Stimulated activated CD4-positive, alpha-beta T cell treated with anti-CD3 and anti-CD28 coated beads, Interleukin-1b, Interleukin-23, amount 100 ng/mL, for 24 hours (primary cell): ENCODE data around the gene NT5M.
"Not testable (repeated sequence)": the region's sequence is repeated elsewhere in the genome, so short reads cannot be mapped to it uniquely, and the experiment has no call there.

Source experiments
- DNase-seq, 4 experiments: peaks; one replicate each; pipeline ENCODE4 v3.0.0-alpha.2; 2020; ENCODE audit warnings: low read depth in 4 of 4, low spot score in 1 of 4

Gene NT5M

DNA sequence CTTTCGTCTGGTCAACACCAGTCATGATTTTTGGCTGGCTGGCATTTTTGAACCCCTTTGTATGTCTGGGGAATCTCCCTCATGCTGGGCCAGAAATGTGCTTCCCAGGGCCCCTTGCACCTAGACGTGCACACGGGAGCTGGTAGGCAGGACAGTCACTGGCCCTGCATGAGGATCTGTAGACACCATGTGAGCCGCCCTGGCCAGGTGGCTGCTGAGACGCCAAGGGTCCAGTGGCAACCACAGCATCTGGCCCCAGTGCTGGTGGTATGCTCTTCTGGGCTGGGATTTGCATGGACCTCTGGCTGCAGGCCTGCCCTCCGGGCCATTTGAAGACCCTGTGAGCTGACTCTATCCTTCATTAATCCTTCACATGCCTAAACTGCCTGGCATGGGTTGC lies 67.5 kb downstream of the NT5M start:
- no peak for DNase-seq

DNA sequence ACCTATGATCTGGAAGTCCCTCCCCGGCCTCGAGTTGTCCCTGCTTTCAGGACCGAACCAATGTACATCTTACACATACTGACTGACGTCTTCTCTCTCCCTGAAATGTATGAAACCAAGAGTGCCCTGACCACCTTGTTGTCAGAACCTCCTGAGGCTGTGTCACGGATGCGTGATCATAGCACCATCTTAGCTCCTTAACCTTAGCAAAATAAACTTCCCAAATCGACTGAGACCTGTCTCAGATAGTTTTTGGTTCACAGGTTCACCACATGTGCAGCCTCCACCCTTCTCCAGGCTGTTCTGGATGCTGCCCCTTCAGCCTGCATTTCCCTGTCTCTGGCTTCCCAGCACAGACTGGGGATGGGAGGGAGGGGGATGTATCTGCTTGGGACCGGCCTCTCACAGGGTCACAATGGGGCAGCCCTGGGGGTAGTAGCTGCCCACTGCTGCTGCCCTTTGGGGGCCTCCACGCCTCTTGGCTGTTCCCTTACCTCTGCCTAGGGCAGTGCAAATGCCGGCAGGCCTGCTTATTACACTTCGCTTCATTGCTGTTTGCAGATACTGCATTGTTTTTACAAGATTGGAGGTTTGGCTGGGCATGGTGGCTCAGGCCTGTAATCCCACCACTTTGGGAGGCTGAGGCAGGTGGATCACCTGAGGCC lies 69.8 kb downstream of the NT5M start:
- no peak for DNase-seq

DNA sequence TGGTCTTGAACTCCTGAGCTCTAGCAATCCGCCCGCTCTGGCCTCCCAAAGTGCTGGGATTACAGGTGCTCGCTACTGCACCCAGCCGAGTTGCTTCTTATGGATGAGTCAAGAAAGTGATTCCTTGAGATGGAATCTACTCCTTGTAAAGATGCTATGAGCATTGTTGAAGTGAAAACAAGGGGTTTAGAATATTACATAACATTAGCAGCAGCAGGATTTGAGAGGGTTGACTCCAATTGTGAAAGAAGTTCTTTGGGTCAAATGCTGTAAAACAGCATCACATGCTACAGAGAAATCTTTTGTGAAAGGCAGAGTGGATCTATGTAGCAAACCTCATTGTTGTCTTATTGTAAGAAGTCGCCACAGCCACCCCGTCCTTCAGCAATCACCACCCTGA lies 72.7 kb downstream of the NT5M start:
- DNase-seq, result no peak

DNA sequence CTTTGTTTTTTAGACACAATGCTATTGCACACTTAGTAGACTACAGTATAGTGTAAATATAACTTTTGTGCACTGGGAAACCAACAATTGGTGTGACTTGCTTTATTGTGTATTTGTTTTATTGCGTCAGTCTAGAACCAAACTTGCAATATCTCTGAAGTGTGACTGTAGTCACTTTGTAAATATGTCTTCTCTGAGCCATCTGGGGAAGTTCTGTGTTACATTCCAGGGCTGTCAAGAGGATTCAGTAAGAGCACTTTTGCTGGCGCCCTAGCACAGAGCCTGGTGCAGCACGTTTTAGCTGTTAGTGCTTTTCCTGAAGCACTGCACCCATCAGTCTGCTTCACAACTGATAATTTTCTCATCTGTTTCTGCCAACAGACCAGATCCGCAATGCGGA lies 73.2 kb downstream of the NT5M start:
- no peak for DNase-seq

DNA sequence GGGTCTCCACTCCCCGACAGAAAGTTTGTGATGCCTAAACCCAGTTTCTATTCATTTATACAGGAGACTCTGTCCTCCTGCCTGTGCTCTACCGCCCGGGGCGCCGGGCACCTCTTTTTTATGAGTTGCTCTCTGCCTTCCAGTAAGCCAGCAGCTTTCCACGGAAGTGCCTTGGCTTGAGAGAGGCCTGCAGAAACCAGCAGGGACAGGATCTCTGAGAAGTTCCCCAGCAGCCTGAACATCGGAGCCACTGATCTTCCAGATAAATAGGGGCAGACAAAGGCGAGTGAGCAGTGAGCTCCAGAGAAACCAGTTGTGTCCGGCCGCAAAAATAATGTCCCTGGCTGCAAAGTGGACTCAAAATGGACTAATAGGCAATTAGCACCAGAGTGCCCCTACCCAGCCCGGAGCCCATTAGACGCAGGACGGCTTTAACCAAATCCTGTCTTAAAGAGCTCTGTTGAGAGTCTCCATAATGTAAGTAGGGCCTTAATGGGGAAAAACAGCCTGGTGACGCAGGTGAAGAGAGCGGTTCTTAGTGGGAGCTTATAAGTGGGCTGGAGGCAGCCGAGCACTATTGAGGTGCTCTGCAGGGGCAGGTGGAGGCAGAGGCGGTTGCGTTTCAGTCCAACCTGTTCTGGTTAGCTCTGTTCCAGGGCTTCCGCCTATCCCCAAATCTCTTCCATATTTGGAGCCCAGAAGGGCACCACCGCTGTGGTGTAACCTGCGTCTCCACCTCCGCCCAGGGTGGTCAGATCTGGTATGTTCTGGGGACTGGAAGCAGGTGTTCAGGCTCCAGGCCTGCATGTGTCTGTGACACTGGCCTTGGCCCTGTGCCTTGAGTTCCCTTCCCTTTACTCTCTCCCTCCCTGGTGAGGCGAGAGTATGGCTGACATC lies 74.1 kb downstream of the NT5M start:
- DNase-seq, result no peak

DNA sequence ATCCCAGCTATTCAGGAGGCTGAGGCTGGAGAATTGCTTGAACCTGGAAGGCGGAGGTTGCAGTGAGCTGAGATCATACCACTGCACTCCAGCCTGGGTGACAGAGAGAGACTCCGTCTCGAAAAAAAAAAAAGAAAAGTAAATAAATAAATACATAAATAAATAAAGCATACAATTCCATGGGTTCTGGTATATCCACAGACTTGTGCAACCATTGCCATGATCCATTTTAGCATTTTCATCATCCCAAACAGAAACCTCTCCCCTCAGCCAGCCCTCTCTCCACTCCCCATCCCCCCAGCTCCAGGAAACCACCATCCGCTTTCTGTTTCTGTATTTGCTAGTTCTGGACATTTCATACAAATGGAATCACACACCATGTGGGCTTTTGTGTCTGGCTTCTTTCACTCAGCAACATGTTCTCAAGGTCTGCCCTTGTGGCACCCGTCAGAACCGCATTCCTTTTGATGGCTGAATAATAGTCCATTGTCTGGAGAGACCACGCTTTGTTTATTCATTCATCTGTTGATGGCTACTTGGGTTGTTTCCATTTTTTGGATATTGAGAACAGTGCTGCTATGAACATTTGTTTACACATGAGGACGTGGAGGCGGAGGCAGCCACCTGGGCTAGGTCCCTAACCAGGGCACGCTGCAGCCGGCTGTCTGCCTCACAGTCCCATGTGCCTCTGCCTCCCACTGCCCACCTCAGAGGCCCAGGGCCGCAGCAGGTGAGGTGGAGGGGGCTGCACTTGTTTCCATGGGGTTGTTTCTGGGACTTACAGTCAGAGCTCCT lies 76.2 kb downstream of the NT5M start:
- DNase-seq, result no peak

DNA sequence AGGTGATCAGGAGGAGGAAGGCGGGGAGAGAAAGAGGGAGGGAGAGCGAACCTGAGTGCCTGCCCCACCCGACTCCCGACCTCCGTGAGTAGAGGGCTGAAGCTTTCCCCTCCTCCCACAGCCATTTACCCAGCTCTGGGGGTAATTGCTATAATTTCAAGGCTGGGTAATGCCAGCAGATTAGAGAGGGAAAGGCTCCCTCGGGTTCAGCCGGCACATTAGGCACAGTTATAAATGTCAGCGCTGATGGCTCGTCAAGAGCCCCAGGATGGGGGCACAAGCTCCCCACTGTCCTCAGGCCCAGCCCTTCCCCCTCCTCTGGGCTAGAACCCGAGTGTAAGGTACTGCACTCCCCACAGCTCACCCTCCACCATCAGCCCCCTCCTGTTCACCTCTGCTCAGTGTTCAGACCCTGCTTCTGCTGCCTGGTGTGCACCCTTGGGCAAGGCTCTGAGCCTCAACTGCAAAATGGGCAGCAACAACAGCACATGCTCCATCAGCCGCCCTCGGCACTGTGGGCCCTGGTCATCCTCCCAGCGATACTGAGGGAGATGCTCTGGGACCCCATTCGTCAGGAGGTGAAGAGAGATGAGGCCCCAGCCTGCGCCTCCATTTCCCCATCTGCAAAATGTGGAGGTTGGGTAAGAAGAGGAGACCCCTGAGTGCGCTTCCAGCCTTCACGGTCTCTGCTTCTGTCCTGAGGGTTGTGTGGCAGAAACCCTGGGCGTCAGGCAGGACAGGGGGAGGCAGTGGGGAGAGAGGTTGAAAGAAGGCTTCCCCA lies 77.2 kb downstream of the NT5M start:
- no peak for DNase-seq

DNA sequence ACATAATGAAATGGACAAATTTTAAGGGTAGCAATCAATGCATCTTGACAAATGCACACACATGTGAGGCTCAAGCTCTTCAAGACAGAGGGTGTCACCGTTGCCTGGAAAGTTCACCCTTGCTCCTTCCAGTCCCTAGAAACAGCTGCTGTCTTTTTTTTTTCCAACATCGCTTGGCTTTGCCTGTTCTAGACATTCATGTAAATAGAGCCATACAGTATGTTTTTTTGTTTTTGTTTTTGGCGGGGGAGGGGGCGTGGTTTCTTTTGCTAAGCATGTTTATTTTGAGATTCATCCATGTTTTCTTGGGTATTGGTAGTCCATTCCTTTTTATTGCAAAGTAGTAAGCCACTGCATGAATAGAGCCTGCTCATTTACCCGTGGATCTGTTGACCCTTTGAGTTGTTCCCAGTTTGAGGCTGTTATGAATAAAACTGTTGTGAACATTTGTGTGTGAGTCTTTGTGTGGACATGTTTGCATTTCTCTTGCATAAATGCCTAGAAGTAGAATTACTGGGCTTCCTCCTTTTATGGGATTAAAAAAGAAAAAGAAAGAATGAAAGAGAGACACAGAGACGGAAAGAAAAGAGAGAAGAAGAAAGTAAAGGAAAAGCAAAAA lies 78.4 kb downstream of the NT5M start:
- DNase-seq, result no peak

DNA sequence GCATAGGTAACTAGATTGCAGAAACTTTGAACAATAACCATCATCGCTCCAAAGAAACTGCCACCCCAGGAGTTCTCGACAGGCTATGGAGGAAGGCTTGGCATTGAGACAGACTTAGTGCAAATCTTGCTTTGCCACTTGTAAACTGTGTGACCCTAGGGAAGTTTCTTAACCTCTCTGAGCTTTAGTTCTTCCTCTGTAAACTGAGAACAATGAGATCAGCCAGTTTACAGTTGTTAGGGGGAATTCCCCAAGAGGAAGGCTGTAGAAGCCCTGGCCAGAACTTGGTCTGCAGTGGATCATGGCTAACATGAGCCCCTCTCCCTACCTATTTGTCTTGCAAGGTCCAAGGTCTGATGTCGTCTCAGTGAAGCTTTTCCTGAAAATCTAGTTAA lies 78.9 kb downstream of the NT5M start:
- DNase-seq, result no peak

DNA sequence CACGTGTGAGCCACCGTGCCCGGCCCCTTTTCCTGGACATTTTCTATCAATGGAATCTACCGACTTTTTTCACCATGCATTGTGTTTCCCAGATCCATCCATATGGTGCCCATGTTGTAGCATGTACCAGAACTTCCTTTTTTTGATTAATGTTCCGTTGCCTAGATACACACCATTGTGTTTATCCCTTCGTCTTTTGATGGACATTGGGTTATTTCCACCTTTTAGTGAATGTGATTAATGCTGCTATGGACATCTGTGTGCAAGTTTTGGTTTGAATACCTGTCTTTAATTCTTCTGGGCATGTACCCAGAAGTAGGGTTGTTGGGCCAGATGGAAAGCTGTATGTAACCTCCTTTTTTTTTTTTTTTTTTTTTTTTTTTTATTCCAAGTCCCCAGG lies 79.8 kb downstream of the NT5M start:
- no peak for DNase-seq

DNA sequence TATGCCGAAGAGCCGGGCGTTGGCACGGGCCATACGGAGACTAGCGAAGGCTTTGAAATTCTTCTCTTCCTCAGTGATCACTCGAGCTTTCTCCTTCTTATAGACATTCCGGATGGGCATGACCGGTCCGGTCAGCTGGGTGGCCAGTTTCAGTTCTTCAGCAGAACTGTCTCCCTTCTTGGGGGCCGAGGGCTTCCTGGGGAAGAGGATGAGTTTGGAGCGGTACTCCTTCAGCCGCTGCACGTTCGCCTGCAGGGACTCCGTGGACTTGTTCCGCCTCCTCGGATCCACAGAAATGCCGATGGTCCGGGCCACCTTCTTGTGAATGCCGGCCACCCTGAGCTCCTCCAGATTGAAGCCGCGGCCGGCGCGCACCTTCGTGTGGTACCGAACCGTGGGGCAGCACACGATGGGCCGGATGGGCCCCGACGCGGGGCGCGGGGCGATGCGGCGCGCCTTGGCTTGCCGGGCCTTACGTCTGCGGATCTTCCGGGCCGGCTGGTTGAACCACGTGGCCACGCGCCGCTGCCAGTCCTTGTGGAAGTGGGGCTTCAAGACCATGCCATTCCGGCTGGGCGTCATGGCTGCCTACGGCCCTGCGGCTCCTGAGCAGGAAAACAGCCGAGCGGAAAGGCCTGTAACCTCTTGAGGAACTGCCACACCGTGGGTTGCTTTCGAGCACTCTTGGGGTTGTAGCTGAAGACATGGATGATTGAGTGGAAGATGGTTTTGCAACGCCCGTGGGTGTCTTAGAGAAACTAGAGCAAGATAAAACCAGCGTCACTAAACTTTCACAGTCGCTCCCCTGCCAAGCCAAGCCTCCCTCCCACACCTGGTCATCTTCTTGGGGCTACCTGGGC lies 80.5 kb downstream of the NT5M start:
- not testable (repeated sequence) for DNase-seq

DNA sequence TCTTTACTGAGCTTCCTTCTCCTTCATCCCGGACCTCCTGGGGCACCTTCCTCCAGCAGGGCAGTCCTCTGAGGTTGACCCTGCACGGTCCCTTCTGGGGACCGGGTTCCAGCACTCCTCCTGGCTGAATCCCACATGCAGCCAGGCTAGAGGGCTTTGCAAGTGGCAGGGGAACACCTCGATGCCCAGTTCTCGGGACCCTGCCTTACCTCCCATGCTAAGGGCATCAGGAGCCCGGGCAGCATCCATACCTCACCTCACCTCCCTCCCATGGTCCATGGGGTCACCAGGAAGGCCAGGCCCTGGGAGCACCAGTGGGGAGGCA lies 81.1 kb downstream of the NT5M start:
- no peak for DNase-seq

DNA sequence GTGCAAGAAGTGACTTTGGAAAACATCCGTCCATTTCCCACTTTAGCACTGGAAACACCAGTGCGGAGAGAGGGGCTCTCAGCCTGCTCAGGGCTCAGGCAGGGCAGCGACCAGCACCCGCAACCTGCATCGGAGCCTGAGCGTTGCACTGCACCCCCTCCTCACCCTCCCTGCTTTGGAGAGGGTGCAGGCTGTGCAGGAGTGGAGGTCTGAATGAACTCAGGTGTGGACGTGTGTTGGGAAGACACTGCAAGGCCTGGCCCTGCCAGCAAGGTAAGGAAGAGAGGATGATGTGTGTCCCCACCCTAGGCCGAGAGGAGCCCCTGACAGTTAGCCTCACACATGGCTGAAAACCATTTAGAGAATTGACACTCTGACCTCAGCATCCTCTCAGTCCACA lies 81.8 kb downstream of the NT5M start:
- DNase-seq, result no peak

DNA sequence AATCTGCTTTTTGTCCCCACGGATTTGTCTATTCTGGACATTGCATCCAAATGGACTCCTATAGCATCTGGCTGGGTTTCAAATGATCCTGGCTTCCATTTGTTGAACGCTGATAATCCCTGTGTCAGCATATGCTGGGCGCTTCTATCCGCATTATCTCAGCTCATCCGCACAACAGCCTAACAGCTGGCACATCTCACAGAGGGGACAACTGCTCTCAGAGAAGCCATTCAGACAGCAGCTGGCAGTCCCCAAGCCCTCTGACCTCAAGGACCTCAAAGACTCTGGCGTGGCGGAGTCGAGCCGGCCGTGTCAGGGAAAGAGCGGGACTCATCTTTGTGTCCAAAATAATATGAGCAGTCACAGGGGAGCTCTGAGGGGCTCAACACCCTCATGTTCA lies 82.3 kb downstream of the NT5M start:
- DNase-seq, result no peak

DNA sequence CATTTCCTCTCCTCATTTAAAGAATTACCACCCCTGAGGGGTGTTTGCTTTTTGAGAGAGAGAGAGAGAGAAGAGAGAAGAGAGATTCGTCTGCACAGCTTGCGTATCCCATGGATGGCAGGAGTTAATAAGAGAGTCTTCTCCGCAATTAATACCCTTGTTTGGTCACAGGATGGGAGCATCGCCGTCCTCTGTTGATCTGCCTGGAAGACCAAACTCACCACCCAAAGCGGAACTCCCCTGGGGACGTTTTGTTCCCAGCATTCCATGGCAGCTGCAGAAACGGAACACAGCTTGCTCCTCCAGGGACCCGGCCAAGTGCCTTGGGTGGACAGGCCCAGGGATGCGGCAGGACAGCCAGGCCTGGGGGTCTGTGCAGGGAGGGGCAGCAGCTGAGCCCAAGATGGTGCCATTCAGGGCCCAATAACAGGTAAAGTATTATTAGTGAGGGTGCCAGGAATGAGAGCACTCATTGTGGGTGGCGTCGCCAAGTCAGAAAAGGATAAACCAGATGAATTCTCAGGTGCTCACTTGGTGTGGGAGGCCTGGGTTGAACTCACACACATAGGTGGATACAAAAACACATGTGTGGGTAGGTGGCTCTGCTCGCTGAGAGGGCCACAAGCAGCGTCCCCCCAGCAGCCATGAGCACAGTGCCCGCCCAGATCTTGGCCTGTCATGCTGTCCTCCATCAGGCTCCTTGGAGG lies 83.1 kb downstream of the NT5M start:
- DNase-seq, result no peak

DNA sequence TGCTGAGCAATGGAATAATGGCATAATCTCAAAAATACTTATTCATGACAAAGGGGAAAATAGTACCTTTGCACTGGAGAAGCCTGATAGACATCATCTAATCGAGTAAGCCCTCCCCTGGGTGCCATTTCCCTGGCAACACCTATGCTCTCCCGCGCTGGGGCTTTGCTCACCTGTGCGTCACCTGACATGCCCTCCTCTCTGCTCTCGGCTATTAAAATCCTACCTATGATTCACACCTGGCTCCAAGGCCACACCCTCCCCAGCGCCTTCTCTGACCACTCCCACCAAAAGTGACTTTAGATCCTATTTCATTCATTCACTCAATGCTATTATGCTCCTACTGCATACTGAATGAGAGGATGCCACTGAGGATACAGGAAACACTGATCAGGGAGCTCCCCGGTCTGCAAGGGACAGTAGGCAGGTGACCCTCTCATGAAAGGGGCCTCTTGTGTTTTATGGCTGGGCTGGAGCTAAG lies 83.9 kb downstream of the NT5M start:
- DNase-seq, result no peak

DNA sequence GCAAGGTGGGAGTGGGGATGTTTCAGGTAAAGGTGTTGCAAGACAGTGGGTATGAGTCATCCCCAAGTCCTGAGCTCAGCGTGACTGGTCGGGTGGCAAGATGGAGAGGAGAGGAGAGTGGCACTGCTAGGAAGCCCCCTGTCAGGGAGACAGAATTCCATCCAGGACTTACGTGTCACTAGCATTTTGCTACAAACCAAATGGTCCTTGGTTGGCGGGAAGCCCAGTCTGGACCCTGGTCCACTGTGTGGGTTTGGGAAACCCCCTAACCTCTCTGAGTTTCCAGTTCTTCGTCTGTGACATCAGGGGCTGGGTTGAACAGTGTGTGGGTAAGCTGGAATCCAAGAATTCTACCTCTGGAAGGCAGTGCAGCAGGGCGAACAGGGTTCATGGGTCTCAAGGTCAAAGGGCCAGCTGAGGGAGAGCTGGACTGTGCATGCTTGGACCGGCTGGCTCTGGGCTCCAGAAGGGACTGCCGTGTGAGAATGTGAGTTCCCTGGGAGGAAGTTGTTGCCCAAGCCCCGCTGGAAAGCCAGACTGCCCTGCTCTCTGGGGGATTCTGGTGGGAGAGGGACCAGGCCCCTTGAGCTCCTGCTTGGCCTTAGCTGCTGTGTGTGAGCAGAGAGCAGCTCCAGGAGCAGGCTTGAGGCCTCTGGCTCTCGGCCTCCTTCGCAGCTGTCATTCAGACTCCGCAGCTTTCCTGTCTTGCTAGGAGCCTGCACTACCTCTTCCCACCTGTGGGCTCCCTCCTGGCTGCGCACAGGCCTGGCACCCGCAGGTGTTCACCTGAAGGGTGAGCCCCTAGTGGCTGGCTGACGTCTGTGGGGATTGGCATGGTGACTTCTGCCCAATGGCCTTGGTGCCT lies 84.6 kb downstream of the NT5M start:
- no peak for DNase-seq
